HCT116 (cell line): ENCODE data around the gene ITIH5. TPM values are rescaled to one million over a fixed set of nuclear protein-coding genes. Genes with fewer than 3 reads are reported as not detected.

Experiments
- CEBPB ChIP-seq: IDR thresholded peaks from 2 replicates; pipeline ENCODE4 v1.6.1; 2012; ENCODE audit warnings: low read depth
- CTCF ChIP-seq, 3 experiments: fragments of 200-600 bp in 1 of 3; sonication (generic) in 1 of 3; IDR thresholded peaks in 2 of 3; conservative IDR thresholded peaks in 1 of 3; 2 replicates each; pipeline ENCODE4 v1.5.1; 2012 to 2017; ENCODE audit warnings: low read depth in 2 of 3, low read length in 2 of 3, antibody characterized with exemption in 1 of 3, borderline replicate concordance in 1 of 3, control low read depth in 1 of 3, mild to moderate bottlenecking in 1 of 3, mixed read lengths in 1 of 3, mixed run types in 1 of 3, moderate library complexity in 1 of 3; ENCODE audit not compliant: insufficient read depth in 1 of 3
- EZH2 ChIP-seq: fragments of 200-600 bp; sonication (generic); IDR thresholded peaks from 2 replicates; pipeline ENCODE4 v1.6.1; 2017; ENCODE audit warnings: antibody characterized with exemption, mixed run types
- FOSL1 ChIP-seq: IDR thresholded peaks from 2 replicates; pipeline ENCODE4 v1.6.1; 2012; ENCODE audit warnings: low read depth
- POLR2A ChIP-seq: IDR thresholded peaks from 2 replicates; pipeline ENCODE4 v1.7.0; 2011; ENCODE audit warnings: borderline replicate concordance; ENCODE audit not compliant: insufficient read depth, insufficient read length; ENCODE audit errors: extremely low read depth
- POLR2AphosphoS5 ChIP-seq: IDR thresholded peaks from 2 replicates; pipeline ENCODE4 v1.6.1; 2011; ENCODE audit warnings: mild to moderate bottlenecking, low read depth, low read length, moderate library complexity
- RAD21 ChIP-seq: IDR thresholded peaks from 2 replicates; pipeline ENCODE4 v1.6.1; 2012; ENCODE audit warnings: low read depth, mild to moderate bottlenecking
- SIN3A ChIP-seq: IDR thresholded peaks from 2 replicates; pipeline ENCODE4 v1.6.1; 2012; ENCODE audit warnings: low read depth
- SP1 ChIP-seq: IDR thresholded peaks from 2 replicates; pipeline ENCODE4 v1.6.1; 2012; ENCODE audit warnings: low read depth
- TCF7L2 ChIP-seq: IDR thresholded peaks from 2 replicates; pipeline ENCODE4 v1.7.0; 2011; ENCODE audit warnings: borderline replicate concordance, inconsistent platforms; ENCODE audit not compliant: insufficient read depth, insufficient read length; ENCODE audit errors: extremely low read depth
- YY1 ChIP-seq: IDR thresholded peaks from 2 replicates; pipeline ENCODE4 v1.6.1; 2011; ENCODE audit warnings: low read length, low read depth, moderate library complexity, mild to moderate bottlenecking; ENCODE audit not compliant: insufficient replicate concordance; ENCODE audit errors: extremely low read depth
- ZFX ChIP-seq: fragments of 450-650 bp; IDR thresholded peaks from 2 replicates; pipeline ENCODE4 v1.6.1; 2017
- total RNA-seq: library from RNA; stranded (reverse); gene quantifications from one replicate; pipeline ENCODE4 v1.2.1, GENCODE V29; 2021; ENCODE audit not compliant: unreplicated experiment
- TF ChIP-seq, protein P1 (sequence below): IDR thresholded peaks from 2 replicates; pipeline ENCODE4 v1.6.1; 2012; ENCODE audit warnings: low read depth
- TF ChIP-seq, protein P2 (sequence below): IDR thresholded peaks from 2 replicates; pipeline ENCODE4 v1.6.1; 2012

ITIH5 gene
- total RNA-seq, 1 experiment from 2014 or later = not detected

DNA sequence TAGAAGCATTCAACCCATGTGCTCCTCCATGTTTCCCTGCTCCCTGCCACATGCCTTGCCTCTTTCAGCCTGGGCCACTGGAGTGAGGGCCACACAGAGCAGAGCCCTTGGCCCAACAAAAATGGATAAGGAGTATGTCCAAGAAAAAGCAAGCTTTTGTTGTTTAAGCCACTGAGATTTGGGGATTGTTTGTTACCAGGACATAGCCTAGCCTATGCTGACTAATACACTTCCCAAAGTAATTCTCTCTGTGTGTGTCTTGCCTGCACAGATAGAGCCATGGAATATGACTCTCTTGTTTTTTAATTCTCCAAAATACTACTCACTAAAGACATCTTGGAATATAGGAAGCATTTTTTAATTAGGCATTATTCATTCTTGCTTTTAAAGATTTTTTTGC lies 22.8 kb upstream of the ITIH5 start (continued):
- TF ChIP-seq, protein P1, sequence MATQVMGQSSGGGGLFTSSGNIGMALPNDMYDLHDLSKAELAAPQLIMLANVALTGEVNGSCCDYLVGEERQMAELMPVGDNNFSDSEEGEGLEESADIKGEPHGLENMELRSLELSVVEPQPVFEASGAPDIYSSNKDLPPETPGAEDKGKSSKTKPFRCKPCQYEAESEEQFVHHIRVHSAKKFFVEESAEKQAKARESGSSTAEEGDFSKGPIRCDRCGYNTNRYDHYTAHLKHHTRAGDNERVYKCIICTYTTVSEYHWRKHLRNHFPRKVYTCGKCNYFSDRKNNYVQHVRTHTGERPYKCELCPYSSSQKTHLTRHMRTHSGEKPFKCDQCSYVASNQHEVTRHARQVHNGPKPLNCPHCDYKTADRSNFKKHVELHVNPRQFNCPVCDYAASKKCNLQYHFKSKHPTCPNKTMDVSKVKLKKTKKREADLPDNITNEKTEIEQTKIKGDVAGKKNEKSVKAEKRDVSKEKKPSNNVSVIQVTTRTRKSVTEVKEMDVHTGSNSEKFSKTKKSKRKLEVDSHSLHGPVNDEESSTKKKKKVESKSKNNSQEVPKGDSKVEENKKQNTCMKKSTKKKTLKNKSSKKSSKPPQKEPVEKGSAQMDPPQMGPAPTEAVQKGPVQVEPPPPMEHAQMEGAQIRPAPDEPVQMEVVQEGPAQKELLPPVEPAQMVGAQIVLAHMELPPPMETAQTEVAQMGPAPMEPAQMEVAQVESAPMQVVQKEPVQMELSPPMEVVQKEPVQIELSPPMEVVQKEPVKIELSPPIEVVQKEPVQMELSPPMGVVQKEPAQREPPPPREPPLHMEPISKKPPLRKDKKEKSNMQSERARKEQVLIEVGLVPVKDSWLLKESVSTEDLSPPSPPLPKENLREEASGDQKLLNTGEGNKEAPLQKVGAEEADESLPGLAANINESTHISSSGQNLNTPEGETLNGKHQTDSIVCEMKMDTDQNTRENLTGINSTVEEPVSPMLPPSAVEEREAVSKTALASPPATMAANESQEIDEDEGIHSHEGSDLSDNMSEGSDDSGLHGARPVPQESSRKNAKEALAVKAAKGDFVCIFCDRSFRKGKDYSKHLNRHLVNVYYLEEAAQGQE = no peak
- TF ChIP-seq EZH2 (no peak), CTCF (IDR thresholded peaks at IDR 0.05 in 2 of 3, conservative IDR thresholded peaks at IDR 0.05 in 1 of 3; ENCODE audit: borderline replicate concordance in 1 of 3, insufficient read depth in 1 of 3, low read depth in 2 of 3, low read length in 2 of 3) (no peak), POLR2A (no peak), ZFX (no peak), YY1 (no peak), TCF7L2 (no peak), CEBPB (no peak), POLR2AphosphoS5 (no peak), FOSL1 (no peak), SP1 (no peak), RAD21 (no peak), SIN3A (no peak)
- TF ChIP-seq, protein P2, sequence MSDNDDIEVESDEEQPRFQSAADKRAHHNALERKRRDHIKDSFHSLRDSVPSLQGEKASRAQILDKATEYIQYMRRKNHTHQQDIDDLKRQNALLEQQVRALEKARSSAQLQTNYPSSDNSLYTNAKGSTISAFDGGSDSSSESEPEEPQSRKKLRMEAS = no peak
